LNCAP (cell line): ENCODE data around the gene LRRC45.

ENCODE experiments used
- TF ChIP-seq, protein P1 (sequence below): fragments of 450-650 bp; IDR thresholded peaks from 2 replicates; pipeline ENCODE4 v1.5.1; 2017; ENCODE audit warnings: mild to moderate bottlenecking

LRRC45 gene

DNA sequence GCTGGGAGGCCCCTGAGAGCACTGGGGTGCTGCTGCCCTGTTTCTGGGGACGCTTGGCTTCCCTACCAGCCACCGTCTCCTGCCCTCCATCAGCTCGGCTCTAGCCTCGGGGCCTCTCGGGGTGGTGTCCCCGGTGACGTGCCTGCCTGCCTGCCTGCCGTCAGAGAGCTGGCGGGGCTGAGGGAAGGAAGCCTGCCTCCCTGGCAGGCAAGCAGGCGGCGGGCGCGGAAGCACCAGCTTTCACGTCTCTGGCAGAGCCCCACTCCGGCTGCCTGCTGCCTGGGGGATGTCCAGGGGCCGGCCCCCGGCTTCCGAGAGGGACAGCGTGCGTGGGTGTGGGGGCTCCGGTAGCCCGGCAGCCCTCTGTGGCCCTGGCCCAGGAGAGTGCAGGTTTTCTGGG is 9.8 kb upstream of the LRRC45 start:
- TF ChIP-seq, protein P1, sequence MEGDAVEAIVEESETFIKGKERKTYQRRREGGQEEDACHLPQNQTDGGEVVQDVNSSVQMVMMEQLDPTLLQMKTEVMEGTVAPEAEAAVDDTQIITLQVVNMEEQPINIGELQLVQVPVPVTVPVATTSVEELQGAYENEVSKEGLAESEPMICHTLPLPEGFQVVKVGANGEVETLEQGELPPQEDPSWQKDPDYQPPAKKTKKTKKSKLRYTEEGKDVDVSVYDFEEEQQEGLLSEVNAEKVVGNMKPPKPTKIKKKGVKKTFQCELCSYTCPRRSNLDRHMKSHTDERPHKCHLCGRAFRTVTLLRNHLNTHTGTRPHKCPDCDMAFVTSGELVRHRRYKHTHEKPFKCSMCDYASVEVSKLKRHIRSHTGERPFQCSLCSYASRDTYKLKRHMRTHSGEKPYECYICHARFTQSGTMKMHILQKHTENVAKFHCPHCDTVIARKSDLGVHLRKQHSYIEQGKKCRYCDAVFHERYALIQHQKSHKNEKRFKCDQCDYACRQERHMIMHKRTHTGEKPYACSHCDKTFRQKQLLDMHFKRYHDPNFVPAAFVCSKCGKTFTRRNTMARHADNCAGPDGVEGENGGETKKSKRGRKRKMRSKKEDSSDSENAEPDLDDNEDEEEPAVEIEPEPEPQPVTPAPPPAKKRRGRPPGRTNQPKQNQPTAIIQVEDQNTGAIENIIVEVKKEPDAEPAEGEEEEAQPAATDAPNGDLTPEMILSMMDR = no peak

DNA sequence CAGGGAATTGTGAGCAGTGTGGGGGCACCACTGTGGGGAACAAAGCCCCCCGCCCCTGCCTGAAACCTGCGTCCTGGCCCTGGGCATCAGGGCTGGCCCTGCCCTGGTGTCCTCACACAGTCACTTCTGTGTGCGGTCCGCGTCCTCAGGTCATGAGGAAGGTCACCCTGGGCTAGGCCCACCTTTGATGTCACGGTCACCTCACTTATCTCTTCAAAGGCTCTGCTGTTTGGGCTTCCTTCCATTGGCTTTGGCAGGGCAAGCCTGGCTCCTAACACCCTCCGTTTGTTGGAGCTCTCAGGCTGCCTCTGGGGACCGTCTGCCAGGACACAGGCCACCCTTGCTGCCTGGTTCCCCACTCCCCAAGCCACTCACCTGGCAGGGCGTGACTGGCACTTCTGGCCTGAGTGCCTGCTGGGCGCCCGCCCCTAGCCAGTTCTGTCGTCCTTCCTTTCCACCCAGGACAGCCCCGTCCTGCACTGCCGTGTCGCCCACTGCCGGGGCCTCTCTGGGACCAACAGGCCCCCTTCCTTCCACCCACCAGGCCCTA is 9.3 kb upstream of the LRRC45 start:
- TF ChIP-seq, protein P1 = no peak

DNA sequence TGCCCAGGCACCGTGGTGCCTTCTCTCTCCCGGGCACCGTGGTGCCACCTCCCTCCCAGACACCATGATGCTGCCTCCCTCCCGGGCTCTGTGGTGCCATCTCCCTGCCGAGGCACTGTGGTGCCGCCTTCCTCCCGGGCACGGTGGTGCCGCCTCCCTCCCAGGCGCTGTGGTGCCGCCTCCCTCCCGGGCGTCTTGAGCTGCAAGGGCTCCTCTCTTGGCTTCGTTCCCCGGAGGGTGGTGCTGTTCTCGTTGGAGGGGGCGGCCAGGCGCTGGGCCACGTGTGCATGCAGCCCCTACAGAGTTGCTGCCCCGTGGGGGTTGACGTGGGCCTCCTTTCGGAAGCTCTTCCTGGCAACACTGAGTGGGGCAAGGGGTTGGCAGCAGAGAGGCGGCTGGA is 8.7 kb upstream of the LRRC45 start:
- TF ChIP-seq, protein P1 = no peak

DNA sequence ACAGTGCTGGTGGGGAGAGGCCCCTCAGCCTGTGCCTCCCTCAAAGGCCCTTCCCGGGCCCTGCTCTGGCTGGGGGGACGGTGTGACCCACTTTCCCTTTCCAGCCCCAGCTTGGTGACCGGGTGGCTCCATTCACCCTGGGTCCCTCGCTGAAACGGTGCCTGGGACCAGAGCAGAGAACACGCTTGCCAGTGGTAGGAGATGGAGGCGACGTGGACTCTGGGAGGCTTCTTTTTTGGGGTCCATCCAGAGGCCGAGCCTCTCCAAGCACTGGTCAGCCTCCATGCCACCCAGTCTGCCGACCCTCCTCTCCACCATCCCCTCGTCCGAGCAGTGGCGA is 8.2 kb upstream of the LRRC45 start:
- TF ChIP-seq, protein P1 = no peak

DNA sequence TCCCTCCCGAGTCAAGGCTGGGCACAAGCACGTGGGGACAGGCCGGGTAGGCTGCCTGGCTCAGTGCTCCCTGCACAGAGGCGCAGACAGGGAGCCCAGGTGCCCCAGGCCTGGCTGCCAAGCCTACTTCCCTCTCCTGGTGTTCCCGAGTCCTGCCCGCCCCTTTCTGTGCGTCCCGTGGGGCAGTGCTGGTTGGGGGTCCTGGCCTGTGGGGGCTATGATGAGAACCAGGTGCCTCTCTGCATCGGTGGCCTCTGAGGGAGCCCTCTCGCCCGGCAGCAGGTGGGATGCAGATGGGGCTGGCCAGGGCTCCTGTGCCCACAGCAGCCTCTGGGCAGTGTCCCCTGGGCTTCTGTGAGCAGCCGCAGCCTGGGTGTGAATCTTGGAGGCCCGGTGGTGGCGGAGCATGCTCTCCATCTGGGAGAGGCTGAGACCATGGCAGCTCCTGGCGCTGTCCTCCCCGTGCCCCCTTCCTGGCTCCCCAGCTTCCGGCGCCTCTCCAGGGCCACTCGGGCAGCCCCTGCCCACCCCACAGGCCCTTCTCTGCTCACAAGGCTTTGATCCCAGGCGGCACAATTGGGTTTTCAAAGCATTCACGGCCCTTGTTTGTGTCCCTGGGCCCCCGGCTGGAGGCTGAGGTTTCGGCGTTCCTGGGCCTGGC is 7.7 kb upstream of the LRRC45 start:
- TF ChIP-seq, protein P1 = no peak

DNA sequence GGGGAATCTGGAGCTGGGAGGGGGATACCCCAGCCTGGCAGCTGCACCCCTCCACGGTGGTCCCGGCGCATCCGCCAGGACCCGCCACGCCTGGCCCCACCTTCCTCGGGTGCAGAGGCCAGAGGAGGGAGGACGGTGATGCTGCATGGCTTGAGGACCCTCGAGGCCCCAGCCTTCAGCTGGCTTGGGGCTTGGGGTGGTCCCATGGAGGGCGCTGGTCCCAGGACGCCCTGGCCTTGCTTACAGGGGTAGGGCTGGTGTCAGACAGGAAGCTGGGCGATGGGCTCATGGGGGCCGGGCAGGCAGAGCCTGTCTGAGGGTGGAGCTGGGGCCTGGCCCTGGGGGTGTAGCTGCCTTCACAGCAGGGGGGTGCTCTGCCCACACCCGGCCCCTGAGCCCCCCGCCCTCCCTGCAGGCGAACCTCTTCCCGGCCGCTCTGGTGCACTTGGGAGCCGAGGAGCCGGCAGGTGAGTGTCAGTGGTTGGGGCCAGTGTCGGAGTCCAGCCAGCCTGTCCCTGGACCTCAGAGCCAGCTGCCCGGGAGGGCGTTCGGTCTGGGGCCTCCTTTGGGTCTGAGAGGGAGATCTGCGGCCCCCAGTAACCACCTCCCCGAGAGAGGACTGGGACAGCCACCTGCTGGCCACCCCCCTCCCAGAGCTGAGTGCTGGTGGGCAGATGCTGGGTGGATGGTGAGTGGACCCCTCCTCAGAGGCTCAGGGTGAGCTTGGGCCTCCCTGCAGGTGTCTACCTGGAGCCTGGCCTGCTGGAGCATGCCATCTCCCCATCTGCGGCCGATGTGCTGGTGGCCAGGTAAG is 6.8 kb upstream of the LRRC45 start:
- TF ChIP-seq, protein P1 = no peak

DNA sequence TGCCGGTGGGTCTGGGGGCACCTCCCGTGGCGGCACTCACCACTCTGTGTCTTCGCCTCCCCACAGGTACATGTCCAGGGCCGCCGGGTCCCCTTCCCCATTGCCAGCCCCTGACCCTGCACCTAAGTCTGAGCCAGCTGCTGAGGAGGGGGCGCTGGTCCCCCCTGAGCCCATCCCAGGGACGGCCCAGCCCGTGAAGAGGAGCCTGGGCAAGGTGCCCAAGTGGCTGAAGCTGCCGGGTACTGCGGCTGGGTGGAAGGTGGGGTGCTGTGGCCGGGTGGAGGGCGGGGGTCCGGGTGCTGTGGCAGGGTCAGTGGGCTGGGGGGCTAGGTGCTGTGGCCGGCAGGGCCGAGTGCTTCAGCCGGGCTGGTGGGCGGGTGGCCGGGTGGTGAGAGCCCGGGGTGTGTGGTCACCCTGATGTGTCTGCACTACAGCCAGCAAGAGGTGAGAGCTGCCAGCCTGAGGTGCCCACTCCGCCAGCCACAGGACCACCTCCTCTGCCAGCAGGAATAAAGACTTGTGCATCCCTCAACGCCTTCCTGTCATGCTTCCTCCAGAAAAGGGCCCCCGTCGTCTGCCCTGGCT is 6.1 kb upstream of the LRRC45 start:
- TF ChIP-seq, protein P1 = no peak
